T-helper 17 cell (primary cell): Measurements from ENCODE around the gene FAM229A. TPM values are rescaled to one million over a fixed set of nuclear protein-coding genes. Genes with fewer than 3 reads are reported as not detected.

Source experiments
- ATAC-seq: fragments of 150-1000 bp; cut with Tn5 transposase; 2 replicates; pipeline ENCODE4 v1.10.0; 2021; ENCODE audit warnings: mild to moderate bottlenecking, moderate library complexity
- DNase-seq, 3 donors: peaks; one replicate each; pipeline versions ENCODE4 v3.0.0 to v3.0.0-alpha.2; 2020 to 2021
- H3K9me3 ChIP-seq: one replicate; pipeline ENCODE4 v1.7.0; 2013; ENCODE audit warnings: low read length, mild to moderate bottlenecking; ENCODE audit not compliant: control insufficient read depth, poor library complexity, severe bottlenecking
- H3K27ac Mint-ChIP-seq: one replicate; pipeline ENCODE4 v1.8.0; 2022; ENCODE audit warnings: mild to moderate bottlenecking, moderate library complexity, mixed read lengths
- H3K27me3 Mint-ChIP-seq: one replicate; pipeline ENCODE4 v1.8.0; 2022; ENCODE audit warnings: mixed read lengths
- H3K36me3 Mint-ChIP-seq: one replicate; pipeline ENCODE4 v1.8.0; 2022; ENCODE audit warnings: low read depth, mixed read lengths
- H3K4me1 Mint-ChIP-seq: one replicate; pipeline ENCODE4 v1.8.0; 2022; ENCODE audit warnings: mild to moderate bottlenecking, mixed read lengths
- H3K4me3 Mint-ChIP-seq: one replicate; pipeline ENCODE4 v1.8.0; 2022; ENCODE audit warnings: mild to moderate bottlenecking, moderate library complexity, mixed read lengths
- total RNA-seq, 4 donors: library from RNA in 2 of 4; stranded (reverse) in 2 of 4; gene quantifications; one replicate each; pipeline ENCODE4 v1.2.3 and lab custom pipeline; 2022 to 2026

The FAM229A gene
- total RNA-seq, 2 donors from 2014 or later = 30.1 to 32.9 TPM

GRCh38 chr1:32351399-32352238, 10.7 kb downstream of the FAM229A start:
- Mint-ChIP-seq H3K27me3 (peaks cover 7% of the 10 kb centered on the region), H3K27ac (peak overlapping the region; percentile 90), H3K36me3 (peaks cover 6% of the 10 kb centered on the region), H3K4me1 (peaks cover 44% of the 10 kb centered on the region), H3K4me3 (peak overlapping the region; percentile 85)
- no peaks in the 10 kb centered on the region for H3K9me3 ChIP-seq
- DNase-seq = peak; percentile 86 to 91 (median 90)
- peak; percentile 96 for ATAC-seq

DNA sequence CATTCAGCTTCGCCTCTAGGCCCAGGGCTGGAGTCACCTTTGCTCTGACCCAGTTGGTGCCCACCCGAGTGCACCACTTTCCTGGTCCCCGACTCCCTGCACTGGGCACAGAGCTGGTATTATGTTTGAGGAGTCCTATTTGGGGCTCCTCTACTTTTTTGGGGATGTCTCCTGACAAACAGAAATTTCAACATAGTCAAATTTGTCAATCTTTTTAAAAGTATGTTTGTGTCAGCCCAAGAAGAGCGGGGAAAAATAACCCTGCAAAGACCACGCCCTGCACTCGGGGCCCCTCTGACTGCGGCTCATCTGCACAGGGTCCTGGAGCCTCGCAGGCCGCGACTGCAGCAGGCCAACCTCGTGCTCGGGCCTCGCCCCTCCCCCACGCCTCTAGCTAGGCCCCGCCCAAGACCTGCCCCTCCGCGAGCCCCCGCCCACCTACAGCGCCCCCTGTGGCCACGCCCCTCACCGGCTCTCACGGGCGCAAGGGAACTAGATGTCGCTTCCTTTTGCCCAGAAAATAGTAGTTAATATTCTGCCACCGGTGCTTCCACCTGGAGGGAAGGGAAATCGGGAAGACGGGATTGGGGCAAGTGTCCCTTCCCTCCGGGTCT, 11.4 kb downstream of the FAM229A start:
- Mint-ChIP-seq H3K4me1 (peaks cover 52% of the 10 kb centered on the region), H3K27ac (peak overlapping the region; percentile 56)
- peak in 2 of 3 donors; percentile 73 to 74 for DNase-seq

GRCh38 chr1:32349211-32349708, 13.0 kb downstream of the FAM229A start:
- H3K9me3 ChIP-seq = no peaks in the 10 kb centered on the region
- no peak for ATAC-seq
- Mint-ChIP-seq H3K4me3 (peak overlapping the region; percentile 52), H3K27me3 (no peaks in the 10 kb centered on the region), H3K27ac (peak overlapping the region; percentile 67), H3K4me1 (peaks cover 53% of the 10 kb centered on the region), H3K36me3 (peaks cover 2% of the 10 kb centered on the region)
- DNase-seq = no peak

More for the DNA sequence above, 11.4 kb downstream of the FAM229A start:
- ATAC-seq = peak; percentile 80
- peaks cover 7% of the 10 kb centered on the region for H3K27me3 Mint-ChIP-seq
- no peaks in the 10 kb centered on the region for H3K9me3 ChIP-seq
- peaks cover 6% of the 10 kb centered on the region for H3K36me3 Mint-ChIP-seq
- H3K4me3 Mint-ChIP-seq = peak overlapping the region; percentile 85

DNA sequence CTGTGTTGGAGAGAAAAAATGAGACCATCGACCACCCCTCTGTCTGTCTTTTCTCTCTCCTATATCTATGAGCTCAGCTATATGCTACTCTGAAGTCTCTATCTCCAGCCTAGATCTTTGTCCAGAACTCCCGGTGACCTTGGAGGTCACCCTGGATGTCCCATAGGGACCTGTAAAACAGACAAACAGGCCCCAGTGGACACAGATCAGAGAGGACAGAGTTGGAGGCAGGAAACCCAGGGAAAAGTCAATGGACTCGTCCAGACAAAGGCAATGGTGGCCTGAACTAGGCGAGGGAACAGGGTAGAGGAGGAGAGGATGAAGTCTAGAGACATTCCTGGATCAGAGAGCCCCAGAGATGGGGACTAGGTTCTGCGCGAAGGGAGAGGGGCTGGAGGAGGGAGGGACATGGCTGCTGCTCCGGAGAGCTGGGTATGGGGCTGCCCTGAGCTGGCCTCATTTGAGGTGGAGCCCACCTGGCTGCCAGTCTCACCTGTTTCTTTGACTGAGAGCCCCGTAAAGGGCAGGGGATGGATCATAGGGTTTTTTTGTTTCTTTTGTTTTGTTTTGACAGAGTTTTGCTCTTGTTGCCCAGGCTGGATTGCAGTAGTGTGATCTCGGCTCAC, 15.6 kb downstream of the FAM229A start:
- Mint-ChIP-seq H3K27me3 (no peaks in the 10 kb centered on the region), H3K27ac (peak overlapping the region; percentile 91), H3K4me3 (no peak overlapping the region), H3K4me1 (peaks cover 52% of the 10 kb centered on the region), H3K36me3 (no peaks in the 10 kb centered on the region)
- DNase-seq = no peak
- H3K9me3 ChIP-seq = no peaks in the 10 kb centered on the region
- no peak for ATAC-seq

DNA sequence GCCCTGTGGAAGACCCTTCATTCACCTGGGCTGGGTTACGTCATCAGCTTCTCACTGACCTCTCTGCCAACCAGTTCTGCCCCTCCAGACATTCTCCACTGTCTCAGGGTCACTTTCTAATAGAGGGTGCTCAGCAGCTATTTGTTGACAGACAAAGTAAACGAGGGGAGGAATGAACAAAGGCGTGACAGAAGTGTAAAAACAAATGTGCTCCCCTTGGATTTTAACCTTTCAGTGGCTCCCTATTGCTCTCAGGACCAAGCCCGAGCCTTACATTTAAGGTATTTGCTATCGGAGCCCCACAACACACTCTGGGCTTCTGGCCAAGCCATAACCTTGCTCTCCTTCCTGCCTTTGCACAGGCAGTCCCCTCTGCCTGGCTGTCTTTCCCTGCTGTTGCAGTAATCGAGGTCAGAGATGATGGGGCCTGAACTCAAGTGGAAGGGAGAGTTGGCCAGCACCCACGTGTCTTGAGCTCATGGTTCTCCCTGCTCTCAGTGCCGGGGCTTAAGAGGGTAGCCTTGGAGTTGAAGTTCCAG, 16.9 kb downstream of the FAM229A start:
- Mint-ChIP-seq H3K27me3 (no peaks in the 10 kb centered on the region), H3K4me1 (peaks cover 46% of the 10 kb centered on the region), H3K36me3 (no peaks in the 10 kb centered on the region), H3K27ac (peak overlapping the region; percentile 91), H3K4me3 (peak overlapping the region; percentile 57)
- H3K9me3 ChIP-seq = no peaks in the 10 kb centered on the region
- no peak for DNase-seq
- peak; percentile 80 for ATAC-seq

- DNase-seq = no peak
- H3K4me3 Mint-ChIP-seq = no peak overlapping the region
- peaks cover 39% of the 10 kb centered on the region for H3K4me1 Mint-ChIP-seq
- H3K27ac Mint-ChIP-seq = no peak overlapping the region
- H3K36me3 Mint-ChIP-seq = no peaks in the 10 kb centered on the region
- H3K9me3 ChIP-seq = no peaks in the 10 kb centered on the region
- H3K27me3 Mint-ChIP-seq = no peaks in the 10 kb centered on the region
- no peak for ATAC-seq
Measured at GRCh38 chr1:32342704-32343103, 19.6 kb downstream of the FAM229A start.

GRCh38 chr1:32341971-32342370, 20.3 kb downstream of the FAM229A start:
- DNase-seq (no peak), ATAC-seq (no peak)
- no peaks in the 10 kb centered on the region for H3K27me3 Mint-ChIP-seq
- H3K9me3 ChIP-seq = no peaks in the 10 kb centered on the region
- no peak overlapping the region for H3K4me3 Mint-ChIP-seq
- H3K4me1 Mint-ChIP-seq = peaks cover 45% of the 10 kb centered on the region
- H3K36me3 Mint-ChIP-seq = no peaks in the 10 kb centered on the region
- H3K27ac Mint-ChIP-seq = no peak overlapping the region

DNA sequence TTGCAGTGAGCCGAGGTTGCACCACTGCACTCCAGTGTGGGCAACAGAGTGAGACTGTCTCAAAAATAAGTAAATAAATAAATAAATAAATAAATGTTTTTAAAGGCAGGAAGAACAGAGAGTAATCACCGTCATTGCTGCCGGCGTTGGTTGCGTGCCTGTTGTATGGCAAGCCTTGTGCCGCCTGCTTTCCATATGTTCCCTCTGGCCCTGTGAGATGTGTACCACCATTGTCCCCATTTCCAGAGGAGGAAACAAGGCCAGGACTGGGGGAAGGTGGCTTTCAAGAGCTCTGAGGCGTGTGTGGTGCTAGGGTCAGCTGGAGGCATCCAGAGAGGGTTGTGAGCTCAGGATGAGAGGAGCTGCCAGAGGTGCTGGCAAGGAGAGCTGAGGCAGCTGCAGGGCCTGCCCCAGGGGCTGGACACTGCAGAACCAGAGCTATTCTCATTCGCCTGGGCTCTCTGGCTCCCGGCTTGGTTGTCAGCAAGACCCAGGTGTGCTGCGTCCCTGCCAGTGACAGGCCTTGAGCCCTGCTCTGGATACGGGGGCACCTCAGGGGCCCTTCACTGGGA, 21.0 kb downstream of the FAM229A start:
- Mint-ChIP-seq H3K27me3 (no peaks in the 10 kb centered on the region), H3K27ac (no peak overlapping the region), H3K4me3 (no peak overlapping the region), H3K36me3 (no peaks in the 10 kb centered on the region), H3K4me1 (peaks cover 41% of the 10 kb centered on the region)
- H3K9me3 ChIP-seq = no peaks in the 10 kb centered on the region
- ATAC-seq (no peak), DNase-seq (no peak)

- Mint-ChIP-seq H3K36me3 (no peaks in the 10 kb centered on the region), H3K27ac (peak overlapping the region; percentile 88), H3K27me3 (no peaks in the 10 kb centered on the region), H3K4me3 (peak overlapping the region; percentile 8), H3K4me1 (peaks cover 34% of the 10 kb centered on the region)
- DNase-seq (no peak), ATAC-seq (no peak)
- H3K9me3 ChIP-seq = no peaks in the 10 kb centered on the region
Measured at GRCh38 chr1:32339363-32339978, 22.8 kb downstream of the FAM229A start.

GRCh38 chr1:32338637-32339145, 23.6 kb downstream of the FAM229A start:
- Mint-ChIP-seq H3K4me1 (peaks cover 40% of the 10 kb centered on the region), H3K4me3 (peak overlapping the region; percentile 55), H3K27me3 (no peaks in the 10 kb centered on the region), H3K36me3 (no peaks in the 10 kb centered on the region), H3K27ac (peak overlapping the region; percentile 88)
- no peak for ATAC-seq
- no peaks in the 10 kb centered on the region for H3K9me3 ChIP-seq
- no peak for DNase-seq

DNA sequence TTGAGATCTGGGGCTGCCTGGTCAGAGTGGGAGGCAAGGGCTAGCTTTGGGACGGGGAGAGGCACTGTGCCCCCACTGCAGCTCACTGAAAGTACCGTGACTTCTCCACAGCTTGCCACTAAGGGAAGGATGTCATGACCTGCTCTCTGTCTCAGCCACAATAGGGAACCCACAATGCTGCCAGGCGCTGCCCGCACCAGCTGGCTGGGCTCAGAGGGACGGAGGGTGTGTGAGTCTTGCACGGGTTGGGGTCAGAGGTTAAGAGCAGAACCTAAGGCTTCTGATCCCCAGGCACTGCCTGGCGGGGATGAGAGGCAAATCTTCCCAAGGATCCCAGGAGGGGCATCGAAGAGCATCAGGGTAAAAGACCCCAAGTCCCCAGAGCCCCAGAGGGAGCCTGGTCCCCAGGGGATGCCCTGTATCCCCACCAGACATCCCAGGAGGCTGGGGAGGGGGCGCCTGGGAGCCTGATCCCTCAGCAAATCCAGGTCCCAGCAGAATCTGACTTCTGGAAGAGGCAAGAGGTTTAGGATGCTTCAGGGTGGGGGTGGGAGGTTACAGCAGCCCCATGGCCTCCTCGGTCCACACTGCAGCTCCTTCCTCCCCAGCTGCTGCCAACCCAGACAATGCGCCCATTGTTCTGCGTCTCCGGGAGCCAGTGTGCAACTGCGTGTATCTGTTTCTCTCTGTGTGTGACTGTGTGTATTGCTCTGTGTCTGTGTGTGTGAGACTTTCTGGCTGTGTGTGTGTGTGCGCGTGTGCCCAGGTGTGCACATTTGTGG, 24.2 kb downstream of the FAM229A start:
- H3K9me3 ChIP-seq = no peaks in the 10 kb centered on the region
- peaks cover 43% of the 10 kb centered on the region for H3K4me1 Mint-ChIP-seq
- no peaks in the 10 kb centered on the region for H3K27me3 Mint-ChIP-seq
- H3K4me3 Mint-ChIP-seq = peak overlapping the region; percentile 55
- H3K36me3 Mint-ChIP-seq = no peaks in the 10 kb centered on the region
- H3K27ac Mint-ChIP-seq = peak overlapping the region; percentile 88
- ATAC-seq (peak; percentile 32), DNase-seq (no peak)
